NCI-H2227 (cell line): ENCODE results near the gene USP7.

ENCODE experiments used
- DNase-seq: peaks from one replicate; lab custom pipeline; 2025; ENCODE audit not compliant: unreplicated experiment; lab: John Stamatoyannopoulos, UW

USP7 gene

GRCh38 chr16:8903004-8903403, 60.7 kb downstream of the USP7 start:
- DNase-seq: no peak

DNA sequence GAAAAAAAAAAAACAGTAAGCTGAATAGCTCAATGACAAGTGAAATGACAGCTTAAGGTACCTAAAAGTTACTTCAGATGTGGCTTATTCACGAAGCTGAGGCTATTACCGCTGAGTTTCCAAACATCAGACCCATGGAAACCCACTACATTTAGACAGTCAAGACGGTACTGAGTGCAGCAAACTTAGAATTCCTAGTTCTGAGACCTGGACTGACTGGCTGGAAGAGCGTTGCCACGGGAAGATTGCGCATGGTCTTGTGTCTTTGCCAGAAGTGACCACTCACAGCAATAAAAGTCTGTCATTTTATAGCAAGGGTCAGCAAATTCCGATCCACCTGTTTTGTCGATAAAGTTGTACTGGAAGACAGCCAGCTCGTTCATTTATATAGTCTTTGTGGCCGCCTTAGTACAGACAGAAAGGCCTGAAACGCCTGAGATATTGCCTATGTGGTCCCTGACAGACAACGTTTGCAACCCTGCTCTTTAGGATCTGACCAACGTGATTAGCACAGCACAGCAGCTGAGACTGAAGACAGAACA, 62.3 kb downstream of the USP7 start:
- DNase-seq: no peak

GRCh38 chr16:8900343-8900742, 63.4 kb downstream of the USP7 start:
- DNase-seq: no peak

- no peak for DNase-seq
Measured at GRCh38 chr16:8899709-8900317, 63.9 kb downstream of the USP7 start.

GRCh38 chr16:8898660-8899318, 64.9 kb downstream of the USP7 start:
- DNase-seq: no peak

DNA sequence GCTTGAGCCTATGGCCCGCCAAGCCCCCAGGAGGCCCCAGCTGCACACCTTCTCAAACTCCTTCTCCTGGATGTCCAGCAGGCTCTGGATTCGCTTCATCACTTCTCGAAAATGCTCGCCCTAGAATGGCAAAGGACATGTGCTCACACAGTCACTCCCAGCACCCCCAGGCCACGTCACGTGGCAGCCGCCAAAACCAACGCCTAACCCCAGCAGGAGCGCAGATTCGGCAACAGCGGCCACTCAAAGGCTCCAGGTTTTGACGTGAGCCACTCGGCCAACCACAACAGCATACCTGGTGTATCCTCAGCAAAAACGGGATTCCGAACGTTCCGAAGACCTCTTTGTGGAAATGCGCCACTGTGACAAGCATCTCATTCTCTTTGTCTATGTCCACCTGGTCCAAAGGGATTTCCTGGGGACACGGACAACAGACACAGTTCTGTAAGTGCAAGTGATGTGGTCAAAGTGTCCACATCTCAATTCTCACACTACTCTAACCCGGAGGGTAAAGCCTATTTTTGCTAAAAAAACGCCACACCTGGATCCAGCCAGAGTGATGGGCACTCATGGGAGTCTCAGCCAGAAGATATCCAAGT, 68.9 kb downstream of the USP7 start:
- DNase-seq: no peak

DNA sequence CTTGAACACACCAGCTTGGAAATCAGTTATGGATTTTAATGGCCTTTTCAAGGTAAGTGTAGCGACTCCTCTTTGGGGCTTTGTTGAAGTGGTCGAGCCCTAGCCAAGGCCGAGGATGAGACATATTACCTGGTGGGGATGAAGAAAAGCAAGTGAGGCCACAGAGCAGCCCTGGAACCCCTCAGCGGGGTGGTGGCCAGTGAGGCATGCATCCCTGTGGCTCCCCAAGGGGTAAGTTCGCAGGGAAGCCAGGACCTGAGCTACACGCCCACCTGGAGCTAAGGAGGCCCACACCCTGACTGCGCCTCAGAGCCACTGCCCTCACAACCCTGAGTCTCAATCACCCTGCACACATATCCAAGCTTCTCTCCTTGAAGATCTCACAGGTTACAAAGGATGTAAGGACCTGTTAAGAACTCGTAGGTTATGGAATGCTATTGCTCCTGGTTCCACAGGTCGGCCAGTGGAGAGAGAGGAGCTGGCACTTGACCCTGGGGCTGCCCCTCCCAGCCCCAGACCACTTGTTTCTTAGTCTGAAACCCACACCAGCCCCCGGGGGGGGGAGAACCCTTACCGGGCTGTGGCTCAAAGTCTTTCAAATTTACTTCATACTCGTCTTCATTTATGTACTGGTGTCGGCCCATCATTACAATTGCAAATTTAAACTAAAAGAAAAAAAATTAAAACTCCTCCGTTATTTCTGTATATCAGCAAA, 69.6 kb downstream of the USP7 start:
- DNase-seq: no peak

DNA sequence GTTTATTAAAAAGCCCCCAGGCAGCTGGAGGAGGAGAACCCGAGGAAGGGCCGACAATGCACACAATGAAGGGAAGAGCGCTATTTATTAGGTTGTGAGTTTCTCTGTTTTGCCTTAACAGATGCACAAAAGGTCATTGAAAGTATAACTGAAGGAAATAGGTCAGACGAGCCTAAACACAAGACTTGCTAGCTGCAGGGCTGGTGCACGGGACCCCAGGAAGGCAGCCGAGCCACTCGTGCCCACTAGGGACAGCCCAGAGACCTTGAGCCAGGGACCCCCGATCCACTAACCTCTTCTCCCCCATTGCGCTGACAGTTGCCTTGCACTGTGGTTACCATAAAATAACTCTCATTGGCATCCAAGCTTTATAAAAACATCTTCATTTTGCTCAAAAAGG, 70.3 kb downstream of the USP7 start:
- DNase-seq: no peak

DNA sequence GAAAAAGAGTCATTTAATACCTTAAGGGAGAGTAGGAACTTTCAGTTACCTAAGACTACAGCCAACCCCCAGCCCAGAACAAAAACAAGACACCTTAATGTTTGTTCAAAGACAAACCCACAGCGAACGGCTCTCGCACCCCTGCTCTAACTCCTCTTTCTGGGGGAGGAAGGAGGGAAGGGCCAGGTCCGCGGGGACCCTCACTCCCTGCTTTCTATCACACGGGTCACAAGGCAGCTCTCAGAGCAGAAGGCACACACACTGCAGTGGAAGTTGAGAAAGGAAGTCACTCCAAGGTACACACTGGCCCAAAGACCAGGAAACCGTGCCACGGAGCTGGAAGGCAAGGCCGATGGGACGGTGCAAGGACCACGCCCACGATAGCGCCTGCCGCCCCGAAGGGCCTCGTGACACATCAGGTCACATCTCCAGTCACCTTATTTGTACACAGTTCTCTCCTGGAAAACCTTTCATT, 71.6 kb downstream of the USP7 start:
- no peak for DNase-seq

- no peak for DNase-seq
Measured at GRCh38 chr16:8890549-8890921, 73.2 kb downstream of the USP7 start.

DNA sequence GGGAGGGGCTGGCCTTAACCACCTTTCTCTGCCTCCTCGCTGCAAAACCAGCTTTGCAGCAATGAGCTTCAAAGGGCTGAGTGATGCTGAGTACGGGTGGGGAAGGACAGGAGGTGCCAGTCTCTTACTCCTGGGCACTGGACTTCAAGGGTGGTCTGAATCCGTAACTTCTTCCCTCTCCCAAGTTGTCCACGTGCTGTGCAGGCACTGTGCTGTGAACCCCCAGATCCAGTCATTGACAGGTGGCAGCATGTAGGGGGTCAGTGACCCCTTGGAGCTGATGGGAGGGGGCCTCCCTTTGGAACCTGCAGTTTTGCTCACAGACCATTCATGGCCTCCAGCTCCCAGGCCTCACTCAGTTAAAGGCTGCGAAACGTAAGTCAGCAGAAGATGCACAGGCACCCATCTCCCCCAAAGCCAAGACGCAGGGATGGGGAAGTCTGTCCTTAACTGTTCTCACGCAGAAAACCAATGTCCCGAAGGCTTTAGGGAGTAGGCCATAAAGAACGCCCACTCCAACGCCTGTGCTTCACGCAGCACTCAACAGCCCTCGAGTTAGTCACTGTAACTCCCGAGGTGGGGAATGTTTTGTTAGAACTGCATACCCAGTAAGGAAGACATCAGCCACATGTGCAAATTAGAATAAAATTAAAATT, 73.7 kb downstream of the USP7 start:
- no peak for DNase-seq

DNA sequence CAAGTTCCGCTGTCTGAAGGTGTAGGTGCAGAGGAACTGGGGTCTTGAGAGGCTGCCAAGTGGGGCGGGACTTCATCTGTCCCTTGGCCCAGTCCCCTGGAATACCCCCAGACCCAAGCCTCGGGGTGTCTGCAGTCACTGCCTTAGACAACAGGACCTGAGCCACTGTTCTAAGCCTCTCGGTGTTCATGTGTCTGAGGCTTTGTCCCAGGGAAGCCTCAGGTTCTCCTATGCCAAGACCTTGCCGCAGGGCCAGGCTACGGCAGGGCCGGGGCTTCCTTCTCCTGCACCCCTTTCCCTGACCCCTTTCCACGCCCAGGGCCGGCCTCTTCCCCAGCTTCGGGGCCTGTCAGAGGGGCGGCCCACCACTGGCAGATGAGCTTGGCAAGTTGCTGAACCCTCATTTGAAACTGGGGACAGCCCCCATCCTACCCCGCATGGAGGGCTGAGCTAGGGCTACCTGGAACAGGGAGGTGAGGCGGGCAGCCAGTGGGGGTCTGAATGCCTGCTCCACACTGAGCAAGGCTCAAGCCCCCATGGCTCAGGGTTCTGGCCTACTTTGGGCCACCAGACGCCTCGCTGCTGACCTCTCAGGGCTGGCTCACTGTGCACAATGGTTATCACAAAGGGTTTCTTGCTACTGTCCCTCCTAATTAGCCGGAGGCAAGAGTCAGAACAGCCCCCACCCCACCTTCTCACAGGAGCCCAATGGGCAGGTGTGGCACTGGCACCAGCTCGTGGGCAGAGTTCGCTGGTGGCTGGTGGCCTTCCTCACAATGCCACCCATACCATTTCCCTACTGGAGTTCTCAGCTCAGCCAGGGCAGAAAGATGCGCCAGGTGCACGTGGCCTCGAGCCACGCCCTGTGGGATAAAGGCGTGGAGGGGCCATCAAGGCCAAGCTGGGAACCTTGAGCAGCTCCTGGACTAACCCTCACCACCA, 74.5 kb downstream of the USP7 start:
- no peak for DNase-seq

DNA sequence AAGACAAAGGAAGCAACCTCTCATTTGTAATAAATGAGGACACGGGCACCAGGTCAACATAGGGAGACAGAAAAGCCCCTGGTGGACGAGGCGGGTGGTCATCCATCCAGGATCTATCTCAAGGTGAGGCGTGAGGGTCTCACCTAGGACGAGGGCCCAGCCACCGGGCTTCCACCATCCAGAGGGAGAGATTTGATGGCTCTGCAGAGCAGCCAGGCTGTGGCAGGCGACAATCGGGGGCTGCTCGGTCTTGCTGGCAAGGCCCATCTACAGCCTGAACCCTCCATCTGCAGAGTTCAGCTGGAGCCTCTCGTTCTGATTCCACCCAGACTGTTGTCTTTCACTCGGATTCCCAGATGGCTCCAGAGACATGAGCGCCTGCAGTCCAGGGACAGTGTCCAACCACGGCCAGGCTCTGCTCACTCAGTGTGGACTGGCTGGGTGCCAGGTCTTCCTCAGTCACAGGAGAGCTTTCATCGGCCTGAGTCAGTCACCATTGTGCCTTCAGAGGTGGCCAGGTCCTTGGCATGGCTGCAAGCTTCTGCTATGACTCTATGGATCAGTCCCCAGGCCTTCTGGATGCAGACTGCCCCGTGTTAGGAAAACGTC, 75.7 kb downstream of the USP7 start:
- DNase-seq: no peak

DNA sequence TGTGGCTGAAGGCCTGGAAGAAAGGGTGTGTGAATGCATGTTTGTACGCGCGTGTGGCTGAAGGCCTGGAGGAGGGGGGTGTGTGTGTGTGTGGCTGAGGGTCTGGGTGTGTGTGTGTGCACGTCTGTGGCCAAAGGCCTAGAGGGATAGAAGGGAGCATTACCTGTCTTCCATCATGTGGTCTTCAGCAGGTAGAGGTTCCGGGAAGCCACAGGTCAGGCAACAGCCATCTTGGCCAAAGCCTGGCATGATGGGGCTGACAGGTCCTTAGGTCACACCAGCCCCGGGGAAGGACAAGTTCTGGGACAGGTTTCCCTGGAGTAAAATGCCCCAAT, 76.3 kb downstream of the USP7 start:
- no peak for DNase-seq

- DNase-seq: no peak
Measured at GRCh38 chr16:8886593-8887430, 76.9 kb downstream of the USP7 start.

DNA sequence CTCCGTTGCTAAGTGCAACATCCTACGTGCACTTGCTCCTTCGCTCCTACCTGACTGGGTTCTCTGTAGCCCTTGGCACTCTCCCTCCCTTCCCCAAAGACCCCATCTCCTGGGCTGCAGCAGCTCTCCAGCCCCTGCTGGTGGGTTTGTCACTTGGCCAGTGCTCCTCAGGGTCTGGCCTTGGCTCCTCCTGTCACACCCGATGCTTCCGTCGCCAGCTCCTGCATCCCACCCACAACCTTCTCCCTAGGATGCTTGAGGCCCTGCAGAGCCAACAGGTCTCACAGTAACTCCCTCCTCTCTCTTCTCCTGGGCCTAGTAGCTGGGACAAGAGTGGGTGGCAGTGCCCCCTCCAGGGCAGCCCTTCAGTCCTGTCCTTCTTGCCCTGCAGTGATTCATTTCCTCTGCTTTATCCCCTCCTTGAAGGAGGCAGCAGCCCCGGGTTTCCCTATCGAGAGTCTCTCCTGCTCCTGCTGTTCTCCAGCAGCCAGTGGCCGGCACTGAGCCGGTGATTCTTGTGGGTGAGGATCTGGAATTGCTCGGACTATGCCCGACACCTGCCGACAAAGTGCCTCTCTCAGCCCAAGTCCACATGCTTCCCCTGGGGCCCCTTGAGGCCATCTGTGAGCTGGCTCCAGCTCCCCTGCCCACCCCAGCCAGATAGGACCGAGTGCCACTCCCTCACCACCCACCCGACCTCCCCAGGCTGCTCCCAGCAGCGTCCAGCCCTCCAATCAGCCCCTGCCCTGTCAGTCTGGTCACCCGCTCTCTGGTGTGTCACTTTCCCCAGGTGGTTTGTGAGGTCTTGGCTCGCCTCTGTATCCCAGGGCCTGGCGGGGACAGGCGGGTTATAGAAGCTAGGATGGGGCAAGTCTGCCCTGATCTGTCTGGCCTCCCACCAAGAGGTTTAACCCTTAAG, 77.8 kb downstream of the USP7 start:
- DNase-seq: no peak

GRCh38 chr16:8882725-8883377, 80.9 kb downstream of the USP7 start:
- DNase-seq: no peak
